Body of pancreas (tissue), 4 donors: ENCODE results near the gene CACNG1.

Experiments
- CTCF ChIP-seq, 7 experiments: fragments of 450-650 bp in 4 of 7; fragments of 200-600 bp in 3 of 7; sonication (generic) in 3 of 7; IDR thresholded peaks; one replicate each; pipeline ENCODE4 v1.5.1; 2016 to 2019; ENCODE audit warnings: antibody characterized with exemption in 7 of 7
- POLR2A ChIP-seq, 3 donors: fragments of 450-650 bp; IDR thresholded peaks; one replicate each; pipeline ENCODE4 v1.6.1; 2016; ENCODE audit warnings: antibody characterized with exemption in 3 of 3, mild to moderate bottlenecking in 2 of 3

- TF ChIP-seq CTCF (IDR thresholded peaks at IDR 0.05) = no peak
- TF ChIP-seq POLR2A (IDR thresholded peaks at IDR 0.05) = no peak
Measured at GRCh38 chr17:66994930-66995535, 49.3 kb upstream of the CACNG1 start.
